Muscle of back (tissue), 11 donors: Measurements from ENCODE around the gene RARA. TPM values are rescaled to one million over a fixed set of nuclear protein-coding genes. Genes with fewer than 3 reads are reported as not detected.
"Not testable (repeated sequence)": the region's sequence is repeated elsewhere in the genome, so short reads cannot be mapped to it uniquely, and the experiment has no call there.

Experiments
- DNase-seq, 3 donors: peaks; one replicate each; pipeline versions ENCODE4 v3.0.0 to v3.0.0-alpha.2; 2013
- polyA plus RNA-seq, 10 donors: library from polyadenylated mRNA; unstranded; fragments of 120-200 nt; gene quantifications; one replicate each; pipeline ENCODE4 v1.2.1, GENCODE V29; 2013; ENCODE audit not compliant: insufficient read length in 10 of 10

The RARA gene
- polyA plus RNA-seq, 10 donors: 46.0 to 64.5 (median 54.1) TPM

- DNase-seq: peak in 1 of 3 donors; percentile 86
Measured at GRCh38 chr17:40355123-40355803, 46.3 kb downstream of the RARA start.

GRCh38 chr17:40355804-40356758 lies 47.1 kb downstream of the RARA start:
- peak in 1 of 3 donors; percentile 56 for DNase-seq

GRCh38 chr17:40356990-40357881 lies 48.3 kb downstream of the RARA start:
- DNase-seq: peak in 1 of 3 donors; percentile 50

GRCh38 chr17:40358323-40359038 lies 49.5 kb downstream of the RARA start:
- DNase-seq: peak; percentile 84 to 95 (median 90)

- DNase-seq: no peak
Measured at GRCh38 chr17:40360091-40360490, 51.1 kb downstream of the RARA start.

- peak in 1 of 3 donors; percentile 5 for DNase-seq
Measured at GRCh38 chr17:40361063-40361924, 52.3 kb downstream of the RARA start.

- DNase-seq: peak in 1 of 3 donors; percentile 13
Measured at GRCh38 chr17:40361925-40362695, 53.1 kb downstream of the RARA start.

- DNase-seq: peak in 2 of 3 donors; percentile 68 to 84
Measured at GRCh38 chr17:40362696-40363110, 53.7 kb downstream of the RARA start.

- DNase-seq: peak in 2 of 3 donors; percentile 38 to 72
Measured at GRCh38 chr17:40363111-40363827, 54.3 kb downstream of the RARA start.

- DNase-seq: peak in 1 of 3 donors; percentile 37
Measured at GRCh38 chr17:40364121-40364861, 55.3 kb downstream of the RARA start, which contains the start of gene GJD3. Gene GJD3, minus strand, starts transcription at chr17:40364737. Its CDS starts 922 bp downstream, at chr17:40363815.

- no peak for DNase-seq
Measured at GRCh38 chr17:40364906-40365305, 55.9 kb downstream of the RARA start.

- DNase-seq: peak in 1 of 3 donors; percentile 4
Measured at GRCh38 chr17:40366076-40366860, 57.3 kb downstream of the RARA start.

- peak in 1 of 3 donors; percentile 4 for DNase-seq
Measured at GRCh38 chr17:40366861-40367518, 58.0 kb downstream of the RARA start.

GRCh38 chr17:40367728-40368127 lies 58.7 kb downstream of the RARA start:
- DNase-seq: not testable (repeated sequence)

GRCh38 chr17:40369923-40370322 lies 60.9 kb downstream of the RARA start:
- no peak for DNase-seq
